Measurements from ENCODE around the gene STIMATE.

Gene STIMATE

GRCh38 chr3:52789746-52790040 lies 107.7 kb downstream of the STIMATE start:
- DNase-seq: no peak

- no peak for DNase-seq
These were observed 108.2 kb downstream of the STIMATE start for GRCh38 chr3:52788890-52789745.

- no peak for DNase-seq
These were observed 109.4 kb downstream of the STIMATE start for GRCh38 chr3:52787672-52788625.

- DNase-seq: no peak
These were observed 110.1 kb downstream of the STIMATE start for GRCh38 chr3:52787246-52787645.
